Mesothelial cell of epicardium (in vitro differentiated cells): ENCODE data around the gene NSF. TPM values are rescaled to one million over a fixed set of nuclear protein-coding genes. Genes with fewer than 3 reads are reported as not detected.
"Not testable (repeated sequence)": the region's sequence is repeated elsewhere in the genome, so short reads cannot be mapped to it uniquely, and the experiment has no call there.

ENCODE experiments used
- DNase-seq, 2 experiments: peaks; one replicate each; pipeline ENCODE4 v3.0.0; 2021; ENCODE audit warnings: low spot score in 2 of 2; ENCODE audit not compliant: unreplicated experiment in 2 of 2
- H3K27ac Mint-ChIP-seq: 2 replicates; pipeline ENCODE4 v1.8.0; 2021; ENCODE audit warnings: mixed read lengths
- H3K27me3 Mint-ChIP-seq: 2 replicates; pipeline ENCODE4 v1.8.0; 2021; ENCODE audit warnings: low read depth, mixed read lengths
- H3K36me3 Mint-ChIP-seq: 2 replicates; pipeline ENCODE4 v1.8.0; 2021; ENCODE audit warnings: mixed read lengths
- H3K4me1 Mint-ChIP-seq: 2 replicates; pipeline ENCODE4 v1.8.0; 2021; ENCODE audit warnings: mixed read lengths
- H3K4me3 Mint-ChIP-seq: 2 replicates; pipeline ENCODE4 v1.8.0; 2021; ENCODE audit warnings: mild to moderate bottlenecking, moderate library complexity, mixed read lengths
- H3K9me3 Mint-ChIP-seq: 2 replicates; pipeline ENCODE4 v1.8.0; 2021; ENCODE audit warnings: mixed read lengths
- CTCF ChIP-seq: fragments of 200-600 bp; sonication (generic); IDR thresholded peaks from one replicate; pipeline ENCODE4 v1.5.0; 2021; ENCODE audit warnings: antibody characterized with exemption; ENCODE audit not compliant: unreplicated experiment
- total RNA-seq: library from RNA; stranded (reverse); gene quantifications from 3 replicates; pipeline ENCODE4 v1.2.1, GENCODE V29; 2021

Gene NSF
- total RNA-seq, 1 donor from 2014 or later = 32.8 TPM

- not testable (repeated sequence) for H3K27ac Mint-ChIP-seq, H3K9me3 Mint-ChIP-seq, H3K4me1 Mint-ChIP-seq, H3K36me3 Mint-ChIP-seq, H3K27me3 Mint-ChIP-seq, DNase-seq, H3K4me3 Mint-ChIP-seq
Observed at GRCh38 chr17:46683653-46684052, 93.2 kb downstream of the NSF start.

GRCh38 chr17:46685284-46685683 lies 94.8 kb downstream of the NSF start:
- H3K36me3 Mint-ChIP-seq, H3K9me3 Mint-ChIP-seq, DNase-seq, H3K27me3 Mint-ChIP-seq, H3K4me3 Mint-ChIP-seq, H3K27ac Mint-ChIP-seq, H3K4me1 Mint-ChIP-seq: not testable (repeated sequence)

GRCh38 chr17:46692196-46692595 lies 101.7 kb downstream of the NSF start:
- H3K36me3 Mint-ChIP-seq, H3K4me1 Mint-ChIP-seq, H3K27ac Mint-ChIP-seq, H3K9me3 Mint-ChIP-seq, DNase-seq, H3K4me3 Mint-ChIP-seq, H3K27me3 Mint-ChIP-seq: not testable (repeated sequence)

GRCh38 chr17:46693283-46693682 lies 102.8 kb downstream of the NSF start:
- H3K4me3 Mint-ChIP-seq, H3K36me3 Mint-ChIP-seq, H3K9me3 Mint-ChIP-seq, H3K4me1 Mint-ChIP-seq, DNase-seq, H3K27ac Mint-ChIP-seq, H3K27me3 Mint-ChIP-seq: not testable (repeated sequence)

GRCh38 chr17:46696522-46696921 lies 106.1 kb downstream of the NSF start:
- H3K27me3 Mint-ChIP-seq, H3K9me3 Mint-ChIP-seq, H3K36me3 Mint-ChIP-seq, H3K27ac Mint-ChIP-seq, H3K4me3 Mint-ChIP-seq, H3K4me1 Mint-ChIP-seq, DNase-seq: not testable (repeated sequence)

- H3K9me3 Mint-ChIP-seq, H3K4me1 Mint-ChIP-seq, H3K27me3 Mint-ChIP-seq, H3K4me3 Mint-ChIP-seq, H3K27ac Mint-ChIP-seq, DNase-seq, H3K36me3 Mint-ChIP-seq: not testable (repeated sequence)
Observed at GRCh38 chr17:46699014-46699413, 108.5 kb downstream of the NSF start.

GRCh38 chr17:46717999-46718398 lies 127.5 kb downstream of the NSF start:
- no peak for TF ChIP-seq CTCF
- Mint-ChIP-seq H3K27ac (no peak overlapping the region), H3K4me1 (peaks cover 22% of the 10 kb centered on the region), H3K27me3 (no peaks in the 10 kb centered on the region), H3K36me3 (peaks cover 5% of the 10 kb centered on the region), H3K4me3 (no peak overlapping the region), H3K9me3 (no peaks in the 10 kb centered on the region)
- DNase-seq = no peak

- H3K4me1 Mint-ChIP-seq = peaks cover 13% of the 10 kb centered on the region
- H3K27me3 Mint-ChIP-seq = no peaks in the 10 kb centered on the region
Observed at GRCh38 chr17:46719891-46720290, 129.4 kb downstream of the NSF start.

More at GRCh38 chr17:46719891-46720290, 129.4 kb downstream of the NSF start:
- Mint-ChIP-seq H3K27ac (peak overlapping the region; percentile 28), H3K4me3 (no peak overlapping the region), H3K36me3 (peaks cover 6% of the 10 kb centered on the region), H3K9me3 (no peaks in the 10 kb centered on the region)
- no peak for DNase-seq
- no peak for TF ChIP-seq CTCF
